ENCODE data around the gene NUBP2. TPM values are rescaled to one million over a fixed set of nuclear protein-coding genes. Genes with fewer than 3 reads are reported as not detected.

Gene NUBP2
- total RNA-seq, 2 donors from 2014 or later: 64.6 to 68.5 TPM

GRCh38 chr16:1790261-1790610 lies 7.5 kb downstream of the NUBP2 start:
- ATAC-seq (ENCODE audit: insufficient number of reproducible peaks, low FRiP score, low read depth) (no peak), DNase-seq (ENCODE audit: low spot score) (no peak)
- H3K4me3 ChIP-seq: no peak overlapping the region
- peaks cover 0 to 2% of the 10 kb centered on the region in 2 donors for H3K4me1 ChIP-seq (ENCODE audit: control insufficient read depth in 1 of 2, low read depth in 2 of 2)
- no peaks in the 10 kb centered on the region for H3K27me3 ChIP-seq (replicated peaks; ENCODE audit: insufficient read depth)
- H3K9me3 ChIP-seq: no peaks in the 10 kb centered on the region
- no peak for TF ChIP-seq CTCF (IDR thresholded peaks at IDR 0.05)
- H3K36me3 ChIP-seq: peaks cover 25% of the 10 kb centered on the region
- no peak overlapping the region for H3K27ac ChIP-seq

GRCh38 chr16:1790611-1791255 lies 8.0 kb downstream of the NUBP2 start:
- Histone ChIP-seq H3K9me3 (no peaks in the 10 kb centered on the region), H3K27me3 (replicated peaks; ENCODE audit: insufficient read depth) (no peaks in the 10 kb centered on the region), H3K4me1 (ENCODE audit: control insufficient read depth in 1 of 2, low read depth in 2 of 2) (no peaks in the 10 kb centered on the region), H3K36me3 (peaks cover 25% of the 10 kb centered on the region), H3K27ac (no peak overlapping the region), H3K4me3 (no peak overlapping the region)
- TF ChIP-seq CTCF (IDR thresholded peaks at IDR 0.05): no peak
- ATAC-seq (ENCODE audit: insufficient number of reproducible peaks, low FRiP score, low read depth) (no peak), DNase-seq (ENCODE audit: low spot score) (no peak)

GRCh38 chr16:1791256-1791942 lies 8.6 kb downstream of the NUBP2 start:
- Histone ChIP-seq H3K4me1 (ENCODE audit: control insufficient read depth in 1 of 2, low read depth in 2 of 2) (no peaks in the 10 kb centered on the region), H3K27me3 (replicated peaks; ENCODE audit: insufficient read depth) (no peaks in the 10 kb centered on the region), H3K4me3 (no peak overlapping the region), H3K9me3 (no peaks in the 10 kb centered on the region), H3K36me3 (peaks cover 25% of the 10 kb centered on the region), H3K27ac (no peak overlapping the region)
- no peak for DNase-seq (ENCODE audit: low spot score)
- ATAC-seq (ENCODE audit: insufficient number of reproducible peaks, low FRiP score, low read depth): no peak
- no peak for TF ChIP-seq CTCF (IDR thresholded peaks at IDR 0.05)

GRCh38 chr16:1791943-1792812 lies 9.4 kb downstream of the NUBP2 start:
- ATAC-seq (ENCODE audit: insufficient number of reproducible peaks, low FRiP score, low read depth) (no peak), DNase-seq (ENCODE audit: low spot score) (no peak)
- no peaks in the 10 kb centered on the region for H3K9me3 ChIP-seq
- no peak overlapping the region for H3K4me3 ChIP-seq
- H3K4me1 ChIP-seq (ENCODE audit: control insufficient read depth in 1 of 2, low read depth in 2 of 2): no peaks in the 10 kb centered on the region
- TF ChIP-seq CTCF (IDR thresholded peaks at IDR 0.05): no peak
- H3K36me3 ChIP-seq: peaks cover 19% of the 10 kb centered on the region
- H3K27me3 ChIP-seq (replicated peaks; ENCODE audit: insufficient read depth): no peaks in the 10 kb centered on the region
- H3K27ac ChIP-seq: no peak overlapping the region

Measured in thoracic aorta (tissue), 2 donors.